GM10248 (cell line): ENCODE data around the gene TTC8.

Experiments used
- CTCF ChIA-PET: fragments of 300-600 bp; sonication (Branson Sonifier 250); formaldehyde crosslinking; extraction: SDS; loops from one replicate; lab custom pipeline; 2021; ENCODE audit warnings: antibody characterized with exemption; lab: Yijun Ruan, JAX
- POLR2A ChIA-PET: fragments of 350-650 bp; sonication (Branson Sonifier 250); formaldehyde crosslinking; extraction: SDS; loops from one replicate; lab custom pipeline; 2020; ENCODE audit warnings: antibody characterized with exemption; lab: Yijun Ruan, JAX
- DNase-seq: peaks from one replicate; pipeline ENCODE4 v3.0.0; 2012; ENCODE audit errors: extremely low spot score
- TF ChIP-seq, protein P1 (sequence below): IDR thresholded peaks from 2 replicates; pipeline ENCODE4 v1.5.1; 2012; ENCODE audit warnings: mild to moderate bottlenecking, low read depth; ENCODE audit errors: extremely low read depth, missing control alignments, control extremely low read depth

TTC8 gene

DNA sequence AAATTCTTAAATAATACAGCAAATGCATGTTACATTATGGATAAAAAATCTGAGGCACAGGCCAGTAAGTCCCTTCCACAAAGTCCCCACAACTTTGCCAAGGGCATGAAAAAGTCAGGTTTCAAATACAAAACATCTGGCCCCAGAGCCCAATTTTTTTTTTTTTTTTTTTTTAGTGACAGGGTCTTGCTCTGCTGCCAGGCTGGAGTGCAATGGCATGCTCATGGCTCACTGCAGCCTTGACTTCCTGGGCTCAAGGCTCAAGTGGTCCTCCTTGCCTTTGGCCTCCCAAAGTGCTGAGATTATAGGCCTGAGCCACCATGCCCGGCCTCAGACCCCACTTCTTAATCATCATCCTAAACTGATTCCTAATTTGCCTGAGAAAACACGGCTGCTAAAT is 3.1 kb upstream of the TTC8 start:
- ChIA-PET CTCF (no interaction called here), POLR2A (no interaction called here)
- DNase-seq: no peak
- TF ChIP-seq, protein P1, sequence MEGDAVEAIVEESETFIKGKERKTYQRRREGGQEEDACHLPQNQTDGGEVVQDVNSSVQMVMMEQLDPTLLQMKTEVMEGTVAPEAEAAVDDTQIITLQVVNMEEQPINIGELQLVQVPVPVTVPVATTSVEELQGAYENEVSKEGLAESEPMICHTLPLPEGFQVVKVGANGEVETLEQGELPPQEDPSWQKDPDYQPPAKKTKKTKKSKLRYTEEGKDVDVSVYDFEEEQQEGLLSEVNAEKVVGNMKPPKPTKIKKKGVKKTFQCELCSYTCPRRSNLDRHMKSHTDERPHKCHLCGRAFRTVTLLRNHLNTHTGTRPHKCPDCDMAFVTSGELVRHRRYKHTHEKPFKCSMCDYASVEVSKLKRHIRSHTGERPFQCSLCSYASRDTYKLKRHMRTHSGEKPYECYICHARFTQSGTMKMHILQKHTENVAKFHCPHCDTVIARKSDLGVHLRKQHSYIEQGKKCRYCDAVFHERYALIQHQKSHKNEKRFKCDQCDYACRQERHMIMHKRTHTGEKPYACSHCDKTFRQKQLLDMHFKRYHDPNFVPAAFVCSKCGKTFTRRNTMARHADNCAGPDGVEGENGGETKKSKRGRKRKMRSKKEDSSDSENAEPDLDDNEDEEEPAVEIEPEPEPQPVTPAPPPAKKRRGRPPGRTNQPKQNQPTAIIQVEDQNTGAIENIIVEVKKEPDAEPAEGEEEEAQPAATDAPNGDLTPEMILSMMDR: no peak

DNA sequence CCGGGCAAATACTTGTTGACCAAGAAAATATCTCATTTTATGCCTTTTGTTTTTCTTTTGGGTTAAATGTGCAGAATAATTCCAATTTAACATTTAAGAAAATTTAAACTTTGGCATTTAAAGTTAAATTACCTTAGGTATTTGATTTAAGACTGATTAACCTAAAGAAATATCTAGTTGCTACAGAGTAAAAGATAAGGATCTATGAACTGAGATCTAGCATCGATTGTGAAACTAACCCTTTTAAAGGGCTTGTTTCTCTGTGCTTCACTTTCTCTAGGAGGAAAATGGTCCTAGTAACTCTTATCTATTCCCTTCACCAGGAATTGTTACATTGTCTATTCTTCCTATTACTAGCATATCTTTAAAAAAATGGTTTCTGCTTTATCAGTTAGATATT is 2.6 kb upstream of the TTC8 start:
- POLR2A ChIA-PET: no interaction called here

DNA sequence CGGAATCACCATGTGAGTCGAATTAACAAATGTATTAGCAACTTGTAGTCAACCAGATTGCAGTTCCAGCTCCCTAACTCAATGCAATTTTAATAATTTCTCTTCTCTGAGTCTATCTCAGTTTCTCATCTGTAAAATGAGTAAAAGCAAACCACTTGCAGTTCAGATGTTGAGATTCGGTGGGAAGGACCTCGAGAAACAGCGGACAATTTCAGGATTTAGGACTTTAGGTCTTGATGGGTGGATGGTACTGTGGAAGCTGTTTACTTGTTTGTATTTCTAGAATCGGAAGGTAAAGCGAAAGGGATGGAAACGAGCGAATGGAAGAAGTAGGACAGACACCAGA is 510 bp upstream of the TTC8 start:
- CTCF ChIA-PET: interaction anchor here (1.0 to 1.3 kb wide), 5 partner anchors 10 to 33 kb away, joined by 3 read pairs; no protein-coding TSS in a partner anchor
- POLR2A ChIA-PET: no interaction called here

More for the DNA sequence above, 2.6 kb upstream of the TTC8 start:
- DNase-seq: no peak
- CTCF ChIA-PET: no interaction called here
- TF ChIP-seq, protein P1: no peak

DNA sequence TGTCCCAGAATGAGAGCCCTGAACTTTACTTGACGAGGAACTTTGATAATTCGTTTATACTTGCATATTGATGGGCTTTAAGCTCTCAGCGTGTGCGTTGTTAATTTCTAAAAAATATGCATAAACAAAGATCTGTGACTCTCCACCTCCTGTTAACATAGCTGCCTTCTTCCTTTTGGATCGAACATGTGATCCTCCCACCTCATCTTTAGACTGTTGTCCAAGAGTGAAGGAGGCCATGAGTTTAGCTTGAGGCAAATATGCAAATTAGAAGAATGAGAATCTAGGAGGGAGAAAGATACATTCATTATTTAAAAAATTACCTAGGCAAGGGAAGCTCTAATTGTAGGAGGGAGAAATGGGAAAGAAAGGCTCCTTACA is 617 bp downstream of the TTC8 start:
- POLR2A ChIA-PET: no interaction called here
- CTCF ChIA-PET: interaction anchor here (0.9 to 2.2 kb wide), 7 partner anchors 12 to 158 kb away, joined by 3 to 8 read pairs (median 3); no protein-coding TSS in a partner anchor
- TF ChIP-seq, protein P1: no peak
- no peak for DNase-seq

More for the DNA sequence above, 510 bp upstream of the TTC8 start:
- DNase-seq: no peak
- TF ChIP-seq, protein P1: no peak

DNA sequence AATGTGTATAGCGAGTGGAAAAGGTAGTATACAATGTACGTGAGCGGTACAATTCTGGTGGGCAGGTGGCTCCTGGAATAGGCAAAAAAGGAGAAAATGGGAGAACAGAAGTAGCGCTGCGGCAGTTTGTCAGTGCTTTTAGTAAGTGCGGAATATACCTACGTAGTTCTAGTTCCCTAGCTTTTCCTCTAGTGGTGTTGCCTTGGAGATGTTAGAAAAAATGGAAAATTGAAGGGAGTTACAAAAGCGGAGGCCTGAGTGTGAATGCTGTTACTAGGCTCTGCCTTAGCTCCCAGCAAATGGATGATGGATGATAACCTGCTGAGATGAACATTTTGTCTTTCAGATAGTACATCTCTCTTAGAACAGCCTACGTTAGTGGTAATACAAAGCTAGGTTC is 1.1 kb downstream of the TTC8 start:
- DNase-seq: no peak
- POLR2A ChIA-PET: no interaction called here
- TF ChIP-seq, protein P1: no peak
- CTCF ChIA-PET: interaction anchor here (1.2 to 2.2 kb wide), 3 partner anchors 15 to 158 kb away, joined by 3 to 8 read pairs (median 3); no protein-coding TSS in a partner anchor

DNA sequence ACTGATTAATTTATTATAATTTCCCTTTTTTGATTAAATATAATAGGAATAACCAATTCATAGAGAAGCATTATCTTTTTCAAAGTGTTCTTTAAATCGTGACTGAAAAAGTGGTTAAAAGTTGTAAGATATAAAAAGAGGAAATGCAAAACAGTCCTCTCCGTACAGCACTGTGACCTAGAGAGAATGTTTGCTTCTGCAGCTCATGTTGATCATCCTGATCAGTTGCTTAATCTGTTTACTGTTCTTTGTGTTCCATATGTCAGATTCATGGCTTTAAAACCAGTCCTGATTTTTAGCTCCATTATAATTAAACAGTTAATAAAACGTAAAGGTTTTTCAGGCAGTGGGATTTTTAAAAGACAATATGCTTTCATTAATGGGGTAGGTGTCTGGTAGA is 4.7 kb downstream of the TTC8 start:
- ChIA-PET CTCF (interaction anchor here (0.7 to 4.2 kb wide), 4 partner anchors 11 to 198 kb away, joined by 3 to 33 read pairs (median 4); no protein-coding TSS in a partner anchor), POLR2A (no interaction called here)
- no peak for DNase-seq
- TF ChIP-seq, protein P1: no peak
